Brain microvascular endothelial cell (primary cell): Measurements from ENCODE around the gene HELT.

Source experiments
- DNase-seq: peaks from one replicate; pipeline ENCODE4 v3.0.0-alpha.2; 2020
- H3K27ac ChIP-seq: fragments of 250-450 bp; sonication (Bioruptor Pico); 2 replicates; pipeline ENCODE4 v1.5.1; 2020; ENCODE audit warnings: mild to moderate bottlenecking, moderate library complexity
- H3K27me3 ChIP-seq: fragments of 250-450 bp; sonication (Bioruptor Pico); replicated peaks from 2 replicates; pipeline ENCODE4 v1.5.1; 2020; ENCODE audit warnings: mild to moderate bottlenecking
- H3K36me3 ChIP-seq: fragments of 250-450 bp; sonication (Bioruptor Pico); replicated peaks from 2 replicates; pipeline ENCODE4 v1.5.1; 2020; ENCODE audit warnings: mild to moderate bottlenecking
- H3K4me3 ChIP-seq: 2 replicates; pipeline ENCODE4 v1.5.1; 2011; ENCODE audit warnings: low read depth, mild to moderate bottlenecking, control low read depth, low read length, moderate library complexity
- in situ Hi-C: cut with HindIII; loops from 2 replicates; pipeline ENCODE4 v1.10.0; 2017; ENCODE audit warnings: low sequenced_read_pairs, low pct_ligation_motif_present
- TF ChIP-seq, protein P1 (sequence below): IDR thresholded peaks from 2 replicates; pipeline ENCODE4 v1.5.1; 2011; ENCODE audit warnings: low read depth, mild to moderate bottlenecking, moderate library complexity, low read length, control low read depth, inconsistent platforms; ENCODE audit errors: missing control alignments

The HELT gene

DNA sequence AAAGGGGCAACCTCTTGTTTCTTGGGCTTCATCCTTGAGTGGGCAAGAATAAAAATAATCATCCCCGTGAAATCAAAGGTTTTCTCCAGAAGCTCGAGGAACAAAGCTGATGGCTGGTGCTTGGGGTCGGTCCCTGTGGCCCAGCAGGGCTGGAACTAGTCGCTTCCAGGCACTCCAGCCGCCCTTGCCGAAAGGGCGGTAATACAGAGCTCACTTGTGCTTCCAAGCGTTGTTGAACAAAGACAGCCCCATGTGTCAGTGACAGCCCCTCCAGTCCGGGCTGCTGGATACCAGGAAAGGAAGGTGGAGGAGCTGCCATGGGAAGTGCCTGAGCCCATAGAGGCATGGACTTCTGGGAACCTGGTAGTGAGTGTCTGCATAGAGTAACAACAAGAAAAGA lies 5.2 kb downstream of the HELT start:
- in situ Hi-C loops = no loop called here
- Histone ChIP-seq H3K27ac (no peak overlapping the region), H3K4me3 (no peak overlapping the region), H3K36me3 (no peaks in the 10 kb centered on the region), H3K27me3 (peaks cover 55% of the 10 kb centered on the region)
- TF ChIP-seq, protein P1, sequence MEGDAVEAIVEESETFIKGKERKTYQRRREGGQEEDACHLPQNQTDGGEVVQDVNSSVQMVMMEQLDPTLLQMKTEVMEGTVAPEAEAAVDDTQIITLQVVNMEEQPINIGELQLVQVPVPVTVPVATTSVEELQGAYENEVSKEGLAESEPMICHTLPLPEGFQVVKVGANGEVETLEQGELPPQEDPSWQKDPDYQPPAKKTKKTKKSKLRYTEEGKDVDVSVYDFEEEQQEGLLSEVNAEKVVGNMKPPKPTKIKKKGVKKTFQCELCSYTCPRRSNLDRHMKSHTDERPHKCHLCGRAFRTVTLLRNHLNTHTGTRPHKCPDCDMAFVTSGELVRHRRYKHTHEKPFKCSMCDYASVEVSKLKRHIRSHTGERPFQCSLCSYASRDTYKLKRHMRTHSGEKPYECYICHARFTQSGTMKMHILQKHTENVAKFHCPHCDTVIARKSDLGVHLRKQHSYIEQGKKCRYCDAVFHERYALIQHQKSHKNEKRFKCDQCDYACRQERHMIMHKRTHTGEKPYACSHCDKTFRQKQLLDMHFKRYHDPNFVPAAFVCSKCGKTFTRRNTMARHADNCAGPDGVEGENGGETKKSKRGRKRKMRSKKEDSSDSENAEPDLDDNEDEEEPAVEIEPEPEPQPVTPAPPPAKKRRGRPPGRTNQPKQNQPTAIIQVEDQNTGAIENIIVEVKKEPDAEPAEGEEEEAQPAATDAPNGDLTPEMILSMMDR = no peak
- no peak for DNase-seq

DNA sequence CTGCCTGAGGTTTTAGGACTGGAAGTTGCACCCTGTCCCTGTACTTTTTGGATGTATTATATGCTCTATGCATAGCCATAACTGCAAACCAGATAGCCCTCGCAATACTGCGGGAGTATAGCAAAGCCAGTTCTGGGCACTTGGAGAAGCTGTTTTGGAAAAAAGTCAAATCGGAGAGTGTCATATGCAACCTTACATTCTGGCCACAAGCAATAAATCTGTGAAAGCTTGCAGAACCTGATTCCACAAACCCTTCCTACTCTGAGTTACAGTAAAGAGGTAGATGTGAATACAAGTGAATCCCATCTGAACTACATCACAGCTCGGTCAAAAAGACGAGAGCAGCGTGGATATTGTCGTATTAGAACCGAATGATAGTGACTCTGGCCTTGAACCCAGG lies 10.3 kb downstream of the HELT start:
- in situ Hi-C loops = no loop called here
- Histone ChIP-seq H3K36me3 (no peaks in the 10 kb centered on the region), H3K27me3 (peaks cover 23% of the 10 kb centered on the region), H3K27ac (no peak overlapping the region), H3K4me3 (no peak overlapping the region)
- TF ChIP-seq, protein P1 = no peak
- DNase-seq = no peak

DNA sequence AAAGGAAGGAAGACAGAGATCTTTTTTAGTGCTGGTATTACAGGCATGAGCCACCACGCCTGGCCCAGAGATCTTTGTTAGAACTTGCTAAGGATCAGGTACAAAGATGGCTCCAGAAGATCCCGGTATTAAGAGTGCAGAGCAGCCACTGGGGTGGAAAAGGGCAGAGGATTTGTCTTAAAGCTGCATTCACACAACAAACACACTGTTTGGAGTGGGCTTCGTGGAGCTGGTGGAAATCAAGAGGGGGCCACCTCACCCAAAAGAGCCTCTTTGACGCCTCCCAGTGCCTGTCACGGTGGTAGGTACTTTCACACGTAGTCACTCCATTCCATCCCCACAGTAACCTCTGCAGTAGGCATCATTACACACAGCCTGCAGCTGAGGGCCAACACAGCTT lies 13.3 kb downstream of the HELT start:
- H3K4me3 ChIP-seq = no peak overlapping the region
- TF ChIP-seq, protein P1 = no peak
- H3K27me3 ChIP-seq = peaks cover 6% of the 10 kb centered on the region
- no peak for DNase-seq
- no peaks in the 10 kb centered on the region for H3K36me3 ChIP-seq
- in situ Hi-C loops = no loop called here
- H3K27ac ChIP-seq = no peak overlapping the region

DNA sequence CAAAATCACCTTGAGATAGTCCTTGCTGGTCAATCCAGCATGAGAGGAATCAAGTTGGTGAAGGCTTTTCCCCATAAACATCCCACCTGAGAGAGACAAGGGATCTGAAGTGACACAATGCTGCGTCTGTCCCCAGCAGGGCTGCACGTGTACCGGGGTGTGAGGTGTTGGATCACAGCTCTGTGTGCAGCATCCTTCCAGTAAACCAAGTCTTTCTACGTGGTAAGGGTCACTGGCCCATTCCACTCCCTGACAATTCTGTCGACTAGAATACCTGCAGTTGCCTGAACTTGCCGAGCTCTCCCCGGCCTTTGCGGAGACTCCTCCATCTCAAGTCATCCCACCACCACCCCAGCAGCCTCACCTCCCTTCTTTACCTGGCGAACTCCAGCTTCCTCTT lies 14.8 kb downstream of the HELT start:
- Histone ChIP-seq H3K27ac (no peak overlapping the region), H3K4me3 (no peak overlapping the region), H3K36me3 (no peaks in the 10 kb centered on the region), H3K27me3 (peaks cover 6% of the 10 kb centered on the region)
- in situ Hi-C loops = no loop called here
- no peak for DNase-seq
- TF ChIP-seq, protein P1 = no peak

DNA sequence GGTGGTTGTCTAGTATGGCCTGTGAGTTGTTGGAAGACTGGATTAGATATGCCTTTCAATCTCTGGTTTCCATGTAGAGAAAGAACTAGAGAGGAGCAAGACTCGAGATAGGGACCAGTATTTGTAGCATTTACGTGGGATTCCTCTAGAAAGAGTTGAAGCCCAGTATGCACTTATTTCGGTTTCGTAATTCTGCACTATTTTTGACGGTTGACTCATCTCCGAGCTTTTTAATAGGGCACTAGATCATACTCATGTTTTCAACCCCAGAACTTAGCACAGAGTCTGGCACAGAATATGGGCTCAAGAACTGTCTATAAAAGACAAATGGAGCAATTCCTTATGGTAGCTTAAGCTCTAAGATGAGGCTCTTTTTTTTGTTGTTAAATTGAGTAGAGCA lies 15.7 kb downstream of the HELT start:
- TF ChIP-seq, protein P1 = no peak
- peaks cover 6% of the 10 kb centered on the region for H3K27me3 ChIP-seq
- no peaks in the 10 kb centered on the region for H3K36me3 ChIP-seq
- in situ Hi-C loops = no loop called here
- H3K27ac ChIP-seq = no peak overlapping the region
- no peak for DNase-seq
- no peak overlapping the region for H3K4me3 ChIP-seq

DNA sequence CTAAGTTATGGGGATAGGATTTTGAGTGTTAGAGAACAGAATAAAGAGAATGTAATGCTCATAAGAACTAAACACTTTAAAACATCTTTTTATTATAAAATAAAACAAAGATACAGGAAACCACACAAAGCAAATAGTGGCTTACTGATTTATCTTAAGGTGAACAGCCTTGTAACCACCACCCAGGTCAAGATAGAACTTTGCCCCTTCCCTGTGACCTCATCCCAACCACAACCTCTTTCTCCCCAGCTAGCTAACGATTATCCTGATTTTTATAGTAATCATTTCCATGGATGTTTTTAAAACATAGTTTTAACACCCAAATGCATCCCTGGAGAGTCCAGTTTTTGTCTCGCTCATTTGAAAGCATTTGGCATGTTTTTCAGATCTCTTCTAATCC lies 17.0 kb downstream of the HELT start:
- Histone ChIP-seq H3K36me3 (no peaks in the 10 kb centered on the region), H3K27me3 (peaks cover 3% of the 10 kb centered on the region), H3K27ac (no peak overlapping the region), H3K4me3 (no peak overlapping the region)
- DNase-seq = no peak
- in situ Hi-C loops = no loop called here
- TF ChIP-seq, protein P1 = no peak
